ENCODE data around the gene AGER.
"Not testable (repeated sequence)": the region's sequence is repeated elsewhere in the genome, so short reads cannot be mapped to it uniquely, and the experiment has no call there.

AGER gene

GRCh38 chr6:32214126-32214525 lies 30.1 kb upstream of the AGER start:
- no peaks in the 10 kb centered on the region for H3K79me2 ChIP-seq (ENCODE audit: insufficient read depth, low read length)
- no peak overlapping the region for H2AFZ ChIP-seq (ENCODE audit: low read depth, low read length)
- ATAC-seq (ENCODE audit: insufficient read depth, low read depth) (no peak), DNase-seq (no peak)
- peaks cover 5% of the 10 kb centered on the region for H3K27me3 ChIP-seq (ENCODE audit: insufficient read depth, low read length, poor library complexity)
- TF ChIP-seq EZH2 (IDR thresholded peaks at IDR 0.05; ENCODE audit: borderline replicate concordance, low read depth, low read length, severe bottlenecking) (no peak), CTCF (IDR thresholded peaks at IDR 0.05; ENCODE audit: borderline replicate concordance, extremely low read depth, low read length, poor library complexity, severe bottlenecking) (no peak)
- no peak overlapping the region for H3K4me3 ChIP-seq (ENCODE audit: low read depth in 1 of 2, low read length in 2 of 2)
- H3K36me3 ChIP-seq (ENCODE audit: insufficient read depth, low read length) = no peaks in the 10 kb centered on the region
- H3K27ac ChIP-seq (ENCODE audit: low read length) = no peak overlapping the region
- H3K4me1 ChIP-seq (ENCODE audit: insufficient read depth, low read length) = no peaks in the 10 kb centered on the region
- H3K4me2 ChIP-seq (ENCODE audit: insufficient read depth, low read length) = no peak overlapping the region
- H3K9me3 ChIP-seq (ENCODE audit: insufficient read depth, low read length, severe bottlenecking) = no peaks in the 10 kb centered on the region
- no peaks in the 10 kb centered on the region for H4K20me1 ChIP-seq (ENCODE audit: insufficient read depth, low read length)
- no peak overlapping the region for H3K9ac ChIP-seq (ENCODE audit: low read depth, low read length)

DNA sequence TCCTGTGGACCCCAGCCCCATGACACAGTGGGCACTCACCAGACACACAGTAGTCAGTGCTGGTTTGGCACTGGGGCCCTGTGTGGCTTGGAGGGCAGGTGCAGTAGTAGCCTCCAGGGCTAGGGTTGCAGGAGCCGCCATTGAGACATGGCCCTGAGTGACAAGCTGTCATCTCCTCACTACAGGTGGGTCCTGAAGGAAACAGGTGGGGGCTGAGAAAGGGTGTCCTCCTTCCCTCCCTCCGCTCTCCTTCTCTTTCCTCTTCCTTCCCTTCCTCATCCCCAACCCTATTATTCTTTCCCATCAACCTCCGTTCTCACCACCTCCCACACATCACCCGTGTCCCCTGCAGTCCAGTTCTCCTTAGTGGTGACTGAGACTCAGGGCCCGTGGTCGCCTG lies 29.6 kb upstream of the AGER start:
- Histone ChIP-seq H3K4me2 (ENCODE audit: insufficient read depth, low read length) (no peak overlapping the region), H3K27me3 (ENCODE audit: insufficient read depth, low read length, poor library complexity) (peaks cover 3% of the 10 kb centered on the region), H3K9ac (ENCODE audit: low read depth, low read length) (no peak overlapping the region), H3K27ac (ENCODE audit: low read length) (no peak overlapping the region), H3K9me3 (ENCODE audit: insufficient read depth, low read length, severe bottlenecking) (no peaks in the 10 kb centered on the region), H3K36me3 (ENCODE audit: insufficient read depth, low read length) (no peaks in the 10 kb centered on the region), H3K4me3 (ENCODE audit: low read depth in 1 of 2, low read length in 2 of 2) (no peak overlapping the region), H3K4me1 (ENCODE audit: insufficient read depth, low read length) (no peaks in the 10 kb centered on the region), H2AFZ (ENCODE audit: low read depth, low read length) (no peak overlapping the region), H4K20me1 (ENCODE audit: insufficient read depth, low read length) (no peaks in the 10 kb centered on the region), H3K79me2 (ENCODE audit: insufficient read depth, low read length) (no peaks in the 10 kb centered on the region)
- DNase-seq (no peak), ATAC-seq (ENCODE audit: insufficient read depth, low read depth) (no peak)
- TF ChIP-seq CTCF (IDR thresholded peaks at IDR 0.05; ENCODE audit: borderline replicate concordance, extremely low read depth, low read length, poor library complexity, severe bottlenecking) = no peak

- Histone ChIP-seq H3K79me2 (ENCODE audit: insufficient read depth, low read length) (no peaks in the 10 kb centered on the region), H4K20me1 (ENCODE audit: insufficient read depth, low read length) (no peaks in the 10 kb centered on the region), H3K4me3 (ENCODE audit: low read depth in 1 of 2, low read length in 2 of 2) (no peak overlapping the region), H2AFZ (ENCODE audit: low read depth, low read length) (no peak overlapping the region), H3K36me3 (ENCODE audit: insufficient read depth, low read length) (no peaks in the 10 kb centered on the region), H3K27ac (ENCODE audit: low read length) (no peak overlapping the region), H3K27me3 (ENCODE audit: insufficient read depth, low read length, poor library complexity) (peaks cover 3% of the 10 kb centered on the region), H3K4me1 (ENCODE audit: insufficient read depth, low read length) (no peaks in the 10 kb centered on the region), H3K9ac (ENCODE audit: low read depth, low read length) (no peak overlapping the region), H3K4me2 (ENCODE audit: insufficient read depth, low read length) (no peak overlapping the region), H3K9me3 (ENCODE audit: insufficient read depth, low read length, severe bottlenecking) (no peaks in the 10 kb centered on the region)
- ATAC-seq (ENCODE audit: insufficient read depth, low read depth) = no peak
- TF ChIP-seq EZH2 (IDR thresholded peaks at IDR 0.05; ENCODE audit: borderline replicate concordance, low read depth, low read length, severe bottlenecking) = no peak
- TF ChIP-seq CTCF (IDR thresholded peaks at IDR 0.05; ENCODE audit: borderline replicate concordance, extremely low read depth, low read length, poor library complexity, severe bottlenecking) = no peak
- no peak for DNase-seq
Observed at GRCh38 chr6:32212076-32212760, 28.2 kb upstream of the AGER start.

DNA sequence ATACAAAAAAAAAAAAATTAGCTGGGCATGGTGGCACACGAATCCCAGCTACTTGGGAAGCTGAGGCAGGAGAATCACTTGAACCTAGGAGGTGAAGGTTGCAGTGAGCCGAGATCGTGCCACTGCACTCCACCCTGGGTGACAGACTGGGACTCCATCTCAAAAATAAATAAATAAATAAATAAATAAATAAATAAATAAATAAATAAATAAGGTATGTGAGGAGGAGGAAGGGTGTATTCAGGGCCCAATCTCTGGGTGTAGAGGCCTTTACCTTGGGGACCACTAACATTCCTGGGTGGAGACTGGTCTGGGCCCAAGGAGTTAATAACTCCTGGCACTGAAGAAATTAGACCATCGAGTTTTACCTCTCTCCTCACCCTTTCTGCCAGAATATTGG lies 27.4 kb upstream of the AGER start:
- H2AFZ ChIP-seq (ENCODE audit: low read depth, low read length); H3K36me3 ChIP-seq (ENCODE audit: insufficient read depth, low read length); H3K27me3 ChIP-seq (ENCODE audit: insufficient read depth, low read length, poor library complexity); H3K4me2 ChIP-seq (ENCODE audit: insufficient read depth, low read length); H3K27ac ChIP-seq (ENCODE audit: low read length); H3K4me1 ChIP-seq (ENCODE audit: insufficient read depth, low read length); H3K79me2 ChIP-seq (ENCODE audit: insufficient read depth, low read length); H3K4me3 ChIP-seq (ENCODE audit: low read depth in 1 of 2, low read length in 2 of 2); DNase-seq; H3K9me3 ChIP-seq (ENCODE audit: insufficient read depth, low read length, severe bottlenecking); H3K9ac ChIP-seq (ENCODE audit: low read depth, low read length); ATAC-seq (ENCODE audit: insufficient read depth, low read depth); H4K20me1 ChIP-seq (ENCODE audit: insufficient read depth, low read length): not testable (repeated sequence)
